NCI-H2227 treated with DMSO at 0.1 percent for 48 hours (cell line): ENCODE data around the gene PPM1B.
"Not testable (repeated sequence)": the region's sequence is repeated elsewhere in the genome, so short reads cannot be mapped to it uniquely, and the experiment has no call there.

Experiments
- DNase-seq: peaks from one replicate; lab custom pipeline; 2025; lab: John Stamatoyannopoulos, UW

PPM1B gene

GRCh38 chr2:44200759-44201158, 32.1 kb downstream of the PPM1B start:
- no peak for DNase-seq

GRCh38 chr2:44201648-44202165, 33.0 kb downstream of the PPM1B start:
- DNase-seq = no peak

- DNase-seq = no peak
Measured at GRCh38 chr2:44203542-44203941, 34.9 kb downstream of the PPM1B start.

GRCh38 chr2:44205169-44205568, 36.5 kb downstream of the PPM1B start:
- no peak for DNase-seq

GRCh38 chr2:44207102-44207501, 38.4 kb downstream of the PPM1B start:
- DNase-seq = no peak

GRCh38 chr2:44207648-44208047, 39.0 kb downstream of the PPM1B start:
- DNase-seq = not testable (repeated sequence)

- no peak for DNase-seq
Measured at GRCh38 chr2:44210362-44210761, 41.7 kb downstream of the PPM1B start.

GRCh38 chr2:44211183-44211582, 42.5 kb downstream of the PPM1B start:
- DNase-seq = no peak

GRCh38 chr2:44212302-44212701, 43.6 kb downstream of the PPM1B start:
- no peak for DNase-seq

GRCh38 chr2:44215827-44216226, 47.2 kb downstream of the PPM1B start:
- no peak for DNase-seq

- DNase-seq = no peak
Measured at GRCh38 chr2:44218771-44219170, 50.1 kb downstream of the PPM1B start.

- no peak for DNase-seq
Measured at GRCh38 chr2:44226753-44227152, 58.1 kb downstream of the PPM1B start.

- no peak for DNase-seq
Measured at GRCh38 chr2:44230378-44230777, 61.7 kb downstream of the PPM1B start.

- peak; percentile 12 for DNase-seq
Measured at GRCh38 chr2:44233450-44234128, 64.9 kb downstream of the PPM1B start.

- DNase-seq = no peak
Measured at GRCh38 chr2:44237221-44237620, 68.5 kb downstream of the PPM1B start.

- DNase-seq = no peak
Measured at GRCh38 chr2:44242904-44243303, 74.2 kb downstream of the PPM1B start.

- DNase-seq = peak; percentile 75
Measured at GRCh38 chr2:44244135-44244871, 75.6 kb downstream of the PPM1B start.

- no peak for DNase-seq
Measured at GRCh38 chr2:44245083-44245861, 76.6 kb downstream of the PPM1B start.

- DNase-seq = no peak
Measured at GRCh38 chr2:44246436-44246835, 77.8 kb downstream of the PPM1B start.

GRCh38 chr2:44246840-44247369, 78.2 kb downstream of the PPM1B start:
- no peak for DNase-seq

- no peak for DNase-seq
Measured at GRCh38 chr2:44247924-44248323, 79.2 kb downstream of the PPM1B start.

GRCh38 chr2:44249269-44249668, 80.6 kb downstream of the PPM1B start:
- not testable (repeated sequence) for DNase-seq
